Measurements from ENCODE around the gene ZCCHC2.

DNA sequence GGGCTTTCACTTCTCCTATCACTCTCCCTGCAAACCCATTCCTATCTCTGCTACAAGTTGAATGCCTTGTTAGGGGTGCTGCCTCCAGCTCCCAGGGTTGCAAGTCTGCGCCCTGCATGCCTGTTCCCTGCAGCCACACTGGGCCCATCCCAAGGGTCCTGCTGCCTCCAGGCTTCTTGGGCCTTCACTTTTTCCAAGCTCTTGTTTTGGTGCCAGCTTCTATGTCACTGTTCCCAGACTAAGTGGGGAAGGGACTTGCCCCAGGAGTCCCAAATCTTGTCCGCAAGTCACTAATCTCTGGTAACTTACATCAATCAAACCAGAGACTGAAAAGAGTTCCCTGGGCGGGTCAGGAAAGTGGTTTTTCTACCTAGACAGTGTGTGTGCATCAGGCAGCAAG lies 65.4 kb downstream of the ZCCHC2 start:
- TF ChIP-seq CTCF (IDR thresholded peaks at IDR 0.05) (no peak), POLR2AphosphoS5 (IDR thresholded peaks at IDR 0.05) (no peak)

All from upper lobe of left lung (tissue), 4 donors.